K562 (cell line): ENCODE results near the gene ANKRD13B. TPM values are rescaled to one million over a fixed set of nuclear protein-coding genes. Genes with fewer than 3 reads are reported as not detected.

ENCODE experiments used
- EGR1 ChIP-seq: fragments of 450-650 bp; conservative IDR thresholded peaks from 2 replicates; pipeline ENCODE4 v1.6.1; 2017; ENCODE audit warnings: mild to moderate bottlenecking
- HNRNPK ChIP-seq: fragments of 200-400 bp; formaldehyde crosslinking; IDR thresholded peaks from one replicate; pipeline ENCODE4 v1.6.1; 2018; ENCODE audit warnings: mild to moderate bottlenecking, low read depth, low read length; ENCODE audit not compliant: poor library complexity, severe bottlenecking
- IFI16 ChIP-seq: fragments of 250-450 bp; sonication (Bioruptor Pico); IDR thresholded peaks from 2 replicates; pipeline ENCODE4 v2.1.2; 2022; ENCODE audit warnings: mild to moderate bottlenecking, inconsistent platforms
- JUND ChIP-seq, 2 experiments: IDR thresholded peaks; 2 replicates in 1 of 2; 3 replicates in 1 of 2; pipeline ENCODE4 v1.6.1; 2011; ENCODE audit warnings: borderline replicate concordance in 2 of 2, low read depth in 2 of 2, low read length in 2 of 2, improper control_type of control experiment in 1 of 2, missing biosample characterization in 1 of 2, missing genetic modification characterization in 1 of 2, missing genetic modification reagents in 1 of 2
- NFIC ChIP-seq: fragments of 450-650 bp; IDR thresholded peaks from 2 replicates; pipeline ENCODE4 v1.6.1; 2017; ENCODE audit warnings: mild to moderate bottlenecking, inconsistent platforms
- PCBP2 ChIP-seq: fragments of 200-400 bp; formaldehyde crosslinking; IDR thresholded peaks from 2 replicates; pipeline ENCODE4 v1.6.1; 2018; ENCODE audit warnings: low read length, low read depth, mild to moderate bottlenecking, moderate library complexity; ENCODE audit not compliant: poor library complexity, severe bottlenecking
- RBM17 ChIP-seq: fragments of 200-400 bp; formaldehyde crosslinking; IDR thresholded peaks from 2 replicates; pipeline ENCODE4 v1.6.1; 2017; ENCODE audit warnings: low read depth, mild to moderate bottlenecking, low read length, borderline replicate concordance
- RCOR1 ChIP-seq, 2 experiments: IDR thresholded peaks; 2 replicates each; pipeline ENCODE4 v1.6.1; 2012; ENCODE audit warnings: low read depth in 2 of 2, low read length in 2 of 2, borderline replicate concordance in 1 of 2, improper control_type of control experiment in 1 of 2
- SMARCB1 ChIP-seq: IDR thresholded peaks from 2 replicates; pipeline ENCODE4 v1.6.1; 2011; ENCODE audit warnings: improper control_type of control experiment, low read depth; ENCODE audit not compliant: insufficient read length
- ZNF324 ChIP-seq: fragments of 250-450 bp; sonication (Bioruptor Pico); IDR thresholded peaks from 2 replicates; pipeline ENCODE4 v1.4.0; 2020; ENCODE audit warnings: mild to moderate bottlenecking
- ZNF583 ChIP-seq: fragments of 250-450 bp; sonication (Bioruptor Pico); IDR thresholded peaks from 2 replicates; pipeline ENCODE4 v1.4.0; 2020
- ZNF584 ChIP-seq: fragments of 200-800 bp; sonication (Bioruptor generic); IDR thresholded peaks from 2 replicates; pipeline ENCODE4 v1.6.1; 2016; ENCODE audit warnings: low read depth, mild to moderate bottlenecking, missing genetic modification characterization, missing compliant biosample characterization
- ZNF75A ChIP-seq: fragments of 450-650 bp; formaldehyde crosslinking; IDR thresholded peaks from 2 replicates; pipeline ENCODE4 v1.4.0; 2020; ENCODE audit warnings: mild to moderate bottlenecking
- polyA plus RNA-seq, 8 experiments: library from polyadenylated mRNA; depleted of rRNA in 4 of 8; stranded (reverse) in 5 of 8; unstranded in 3 of 8; fragments of >200 nt; fragmentation: Nextera tagmentation in 2 of 8; fragmentation: Illumina TruSeq in 1 of 8; extraction: Ambion mirVana in 2 of 8; extraction: Trizol in 1 of 8; gene quantifications; 2 replicates each; pipeline versions ENCODE4 v1.2.1 to v1.2.3, GENCODE V29; 2011 to 2014; ENCODE audit warnings: inconsistent platforms in 1 of 8, missing spikeins in 1 of 8
- total RNA-seq, 7 experiments: library from RNA; depleted of rRNA in 6 of 7; stranded (reverse); fragments of >200 nt in 6 of 7; fragmentation: Illumina TruSeq in 2 of 7; extraction: Trizol in 2 of 7; gene quantifications; 2 replicates each; pipeline versions ENCODE4 v1.2.1 to v1.2.3, GENCODE V29; 2011 to 2021; ENCODE audit warnings: low replicate concordance in 1 of 7
- TF ChIP-seq, protein P1 (sequence below), 2 experiments: fragments of 450-650 bp in 1 of 2; sonication (generic) in 1 of 2; formaldehyde crosslinking in 1 of 2; IDR thresholded peaks in 1 of 2; conservative IDR thresholded peaks in 1 of 2; 2 replicates each; pipeline versions ENCODE4 v1.6.1 to v1.8.1; 2016 to 2023; ENCODE audit warnings: mild to moderate bottlenecking in 2 of 2, moderate library complexity in 2 of 2, inconsistent platforms in 1 of 2, missing genetic modification reagents in 1 of 2
- TF ChIP-seq, protein P2 (sequence below): sonication (generic); formaldehyde crosslinking; IDR thresholded peaks from 2 replicates; pipeline ENCODE4 v1.8.1; 2023; ENCODE audit warnings: mild to moderate bottlenecking, missing genetic modification reagents
- TF ChIP-seq, protein P3 (sequence below): fragments of 250-450 bp; sonication (Bioruptor Pico); IDR thresholded peaks from 2 replicates; pipeline ENCODE4 v1.8.0; 2021; ENCODE audit warnings: moderate library complexity, mild to moderate bottlenecking, inconsistent platforms
- TF ChIP-seq, protein P4 (sequence below): IDR thresholded peaks from 2 replicates; pipeline ENCODE4 v1.6.1; 2011; ENCODE audit warnings: borderline replicate concordance, low read depth, mild to moderate bottlenecking, moderate library complexity, low read length; ENCODE audit not compliant: insufficient read depth, poor library complexity, severe bottlenecking

ANKRD13B gene
- total and polyA plus RNA-seq, 9 of the 15 experiments (the other 6 are each of a cell fraction or from before 2014, with no cell fraction given): 0.15 to 28.1 (median 4.6) TPM

DNA sequence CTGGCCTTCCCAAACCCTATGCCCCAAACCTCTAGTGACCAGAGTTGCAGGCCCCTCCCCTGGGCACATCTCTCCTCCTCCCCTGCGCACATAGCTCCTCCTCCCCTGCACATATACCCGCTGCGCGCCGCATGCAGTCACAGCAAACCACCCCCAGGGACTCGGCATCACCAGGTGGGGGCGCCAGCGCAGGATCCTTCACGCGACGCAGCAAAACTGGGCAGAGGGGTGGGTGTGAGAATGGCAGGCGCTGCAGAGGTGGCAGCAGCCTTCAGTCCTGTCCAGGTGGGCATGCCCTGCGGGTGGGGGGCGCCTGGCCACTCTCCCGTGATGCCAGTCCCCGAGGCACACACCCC is 24.2 kb downstream of the ANKRD13B start (continued):
- TF ChIP-seq HNRNPK (no peak), EGR1 (no peak), JUND (IDR thresholded peaks at IDR 0.05; ENCODE audit: borderline replicate concordance, low read depth, low read length) (no peak), JUND (tag; IDR thresholded peaks at IDR 0.05; ENCODE audit: borderline replicate concordance, low read depth, low read length) (no peak), ZNF583 (CRISPR knock-in tag) (no peak), NFIC (peak; percentile 31; the same call in 1 of the 2 replicates), ZNF75A (CRISPR knock-in tag) (no peak), ZNF584 (CRISPR knock-in tag) (no peak), RCOR1 (IDR thresholded peaks at IDR 0.05; ENCODE audit: borderline replicate concordance in 1 of 2, low read depth in 2 of 2, low read length in 2 of 2) (no peak), RBM17 (no peak), IFI16 (no peak), SMARCB1 (no peak), ZNF324 (CRISPR knock-in tag) (no peak), PCBP2 (no peak)
- TF ChIP-seq, protein P1, sequence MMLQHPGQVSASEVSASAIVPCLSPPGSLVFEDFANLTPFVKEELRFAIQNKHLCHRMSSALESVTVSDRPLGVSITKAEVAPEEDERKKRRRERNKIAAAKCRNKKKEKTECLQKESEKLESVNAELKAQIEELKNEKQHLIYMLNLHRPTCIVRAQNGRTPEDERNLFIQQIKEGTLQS (IDR thresholded peaks at IDR 0.05): peak; percentile 43; the same call in 1 of the 2 replicates
- TF ChIP-seq, protein P1 (CRISPR knock-in tag; conservative IDR thresholded peaks at IDR 0.05): no peak
- TF ChIP-seq, protein P2, sequence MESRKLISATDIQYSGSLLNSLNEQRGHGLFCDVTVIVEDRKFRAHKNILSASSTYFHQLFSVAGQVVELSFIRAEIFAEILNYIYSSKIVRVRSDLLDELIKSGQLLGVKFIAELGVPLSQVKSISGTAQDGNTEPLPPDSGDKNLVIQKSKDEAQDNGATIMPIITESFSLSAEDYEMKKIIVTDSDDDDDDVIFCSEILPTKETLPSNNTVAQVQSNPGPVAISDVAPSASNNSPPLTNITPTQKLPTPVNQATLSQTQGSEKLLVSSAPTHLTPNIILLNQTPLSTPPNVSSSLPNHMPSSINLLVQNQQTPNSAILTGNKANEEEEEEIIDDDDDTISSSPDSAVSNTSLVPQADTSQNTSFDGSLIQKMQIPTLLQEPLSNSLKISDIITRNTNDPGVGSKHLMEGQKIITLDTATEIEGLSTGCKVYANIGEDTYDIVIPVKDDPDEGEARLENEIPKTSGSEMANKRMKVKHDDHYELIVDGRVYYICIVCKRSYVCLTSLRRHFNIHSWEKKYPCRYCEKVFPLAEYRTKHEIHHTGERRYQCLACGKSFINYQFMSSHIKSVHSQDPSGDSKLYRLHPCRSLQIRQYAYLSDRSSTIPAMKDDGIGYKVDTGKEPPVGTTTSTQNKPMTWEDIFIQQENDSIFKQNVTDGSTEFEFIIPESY (CRISPR knock-in tag): peak; percentile 99
- TF ChIP-seq, protein P3, sequence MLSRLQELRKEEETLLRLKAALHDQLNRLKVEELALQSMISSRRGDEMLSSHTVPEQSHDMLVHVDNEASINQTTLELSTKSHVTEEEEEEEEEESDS (CRISPR knock-in tag): no peak
- TF ChIP-seq, protein P4, sequence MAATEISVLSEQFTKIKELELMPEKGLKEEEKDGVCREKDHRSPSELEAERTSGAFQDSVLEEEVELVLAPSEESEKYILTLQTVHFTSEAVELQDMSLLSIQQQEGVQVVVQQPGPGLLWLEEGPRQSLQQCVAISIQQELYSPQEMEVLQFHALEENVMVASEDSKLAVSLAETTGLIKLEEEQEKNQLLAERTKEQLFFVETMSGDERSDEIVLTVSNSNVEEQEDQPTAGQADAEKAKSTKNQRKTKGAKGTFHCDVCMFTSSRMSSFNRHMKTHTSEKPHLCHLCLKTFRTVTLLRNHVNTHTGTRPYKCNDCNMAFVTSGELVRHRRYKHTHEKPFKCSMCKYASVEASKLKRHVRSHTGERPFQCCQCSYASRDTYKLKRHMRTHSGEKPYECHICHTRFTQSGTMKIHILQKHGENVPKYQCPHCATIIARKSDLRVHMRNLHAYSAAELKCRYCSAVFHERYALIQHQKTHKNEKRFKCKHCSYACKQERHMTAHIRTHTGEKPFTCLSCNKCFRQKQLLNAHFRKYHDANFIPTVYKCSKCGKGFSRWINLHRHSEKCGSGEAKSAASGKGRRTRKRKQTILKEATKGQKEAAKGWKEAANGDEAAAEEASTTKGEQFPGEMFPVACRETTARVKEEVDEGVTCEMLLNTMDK: peak; percentile 73
